Measurements from ENCODE around the gene MAN2A2.

- TF ChIP-seq EZH2 (IDR thresholded peaks at IDR 0.05; ENCODE audit: insufficient read depth, poor library complexity, severe bottlenecking), result no peak
- no peak for TF ChIP-seq EZH2phosphoT487 (IDR thresholded peaks at IDR 0.05; ENCODE audit: insufficient read depth, low read depth)
Observed at GRCh38 chr15:90868261-90868689, 34.8 kb upstream of the MAN2A2 start, which contains the start of gene FURIN.

All from GM23248 (cell line).